GM12892 (cell line): ENCODE data around the gene TIMMDC1.

Experiments used
- POLR2A ChIP-seq: IDR thresholded peaks from 2 replicates; pipeline ENCODE4 v1.6.1; 2011; ENCODE audit warnings: low read depth, low read length, control low read depth
- POLR2AphosphoS5 ChIP-seq: IDR thresholded peaks from 2 replicates; pipeline ENCODE4 v1.6.1; 2011; ENCODE audit warnings: low read depth, low read length, control low read depth
- TAF1 ChIP-seq: IDR thresholded peaks from 2 replicates; pipeline ENCODE4 v1.6.1; 2011; ENCODE audit warnings: low read depth, mild to moderate bottlenecking, control low read depth, low read length, borderline replicate concordance

GRCh38 chr3:119571688-119572087 is 73.3 kb downstream of the TIMMDC1 start:
- TF ChIP-seq POLR2A (no peak), POLR2AphosphoS5 (no peak), TAF1 (no peak)
